Endothelial cell of umbilical vein (primary cell): ENCODE measurements around the gene MRPL27. TPM values are rescaled to one million over a fixed set of nuclear protein-coding genes. Genes with fewer than 3 reads are reported as not detected.

Experiments used
- BruUV-seq: library from RNA; stranded (reverse); fragments of 400-500 nt; replicated peaks from 2 replicates; lab custom pipeline; 2021; lab: Mats Ljungman, UMichigan
- CTCF ChIA-PET: fragments of 300-600, 350-600 bp; sonication (Branson Sonifier 250); formaldehyde crosslinking; loops from one replicate; lab custom pipeline; 2021; ENCODE audit warnings: antibody characterized with exemption, inconsistent platforms; lab: Charles Lee
- POLR2A ChIA-PET: fragments of 300-600, 350-600 bp; sonication (Branson Sonifier 250); formaldehyde crosslinking; loops from one replicate; lab custom pipeline; 2021; ENCODE audit warnings: antibody characterized with exemption, inconsistent platforms; lab: Charles Lee
- DNase-seq: peaks from one replicate; pipeline ENCODE4 v3.0.0-alpha.2; 2011; ENCODE audit warnings: low read depth, low spot score
- FAIRE-seq: peaks from 2 replicates; lab custom pipeline; 2011; peaks lifted over from hg19 to GRCh38; lab: Jason Lieb, UNC
- H2AFZ ChIP-seq: 2 replicates; pipeline ENCODE4 v1.6.0; 2012; ENCODE audit warnings: low read depth, low read length, control low read depth, inconsistent platforms
- H3K27ac ChIP-seq: 2 replicates; pipeline ENCODE4 v1.5.1; 2011; ENCODE audit warnings: low read depth, mild to moderate bottlenecking, control low read depth, low read length, moderate library complexity; ENCODE audit not compliant: insufficient read depth
- H3K27me3 ChIP-seq, 2 experiments: 2 replicates each; pipeline versions ENCODE4 v1.6.0 to v1.6.1; 2011; ENCODE audit warnings: low read length in 2 of 2, mixed read lengths in 1 of 2; ENCODE audit not compliant: control insufficient read depth in 2 of 2, insufficient read depth in 2 of 2
- H3K36me3 ChIP-seq, 2 experiments: 2 replicates in 1 of 2; 3 replicates in 1 of 2; pipeline ENCODE4 v1.5.1; 2011; ENCODE audit warnings: low read length in 2 of 2, mild to moderate bottlenecking in 1 of 2, moderate library complexity in 1 of 2; ENCODE audit not compliant: control insufficient read depth in 2 of 2, insufficient read depth in 2 of 2; ENCODE audit errors: extremely low read depth in 1 of 2
- H3K4me1 ChIP-seq: 3 replicates; pipeline ENCODE4 v1.5.1; 2011; ENCODE audit warnings: mild to moderate bottlenecking, low read length; ENCODE audit not compliant: control insufficient read depth, insufficient read depth; ENCODE audit errors: extremely low read depth
- H3K4me2 ChIP-seq: 2 replicates; pipeline ENCODE4 v1.6.1; 2011; ENCODE audit warnings: low read length, control low read depth, mixed read lengths; ENCODE audit not compliant: insufficient read depth
- H3K4me3 ChIP-seq, 3 experiments: fragments of 200-600 bp in 1 of 3; sonication (generic), shearing (Covaris generic) in 1 of 3; replicated peaks in 1 of 3; 2 replicates each; pipeline ENCODE4 v1.5.1; 2011 to 2016; ENCODE audit warnings: control low read depth in 3 of 3, low read length in 3 of 3, mild to moderate bottlenecking in 2 of 3, inconsistent platforms in 1 of 3, low read depth in 1 of 3, moderate library complexity in 1 of 3; ENCODE audit not compliant: insufficient read depth in 1 of 3
- H3K79me2 ChIP-seq: 2 replicates; pipeline ENCODE4 v1.6.0; 2012; ENCODE audit warnings: low read length, inconsistent platforms; ENCODE audit not compliant: control insufficient read depth, insufficient read depth
- H3K9ac ChIP-seq: replicated peaks from 2 replicates; pipeline ENCODE3; 2011; ENCODE audit warnings: low read length, control low read depth; ENCODE audit not compliant: insufficient read depth; ENCODE audit errors: extremely low read depth
- H3K9me1 ChIP-seq: replicated peaks from 3 replicates; pipeline ENCODE4 v1.6.0; 2011; ENCODE audit warnings: mild to moderate bottlenecking, low read length; ENCODE audit not compliant: control insufficient read depth, insufficient read depth; ENCODE audit errors: extremely low read depth
- H3K9me3 ChIP-seq: replicated peaks from 2 replicates; pipeline ENCODE4 v1.5.1; 2012; ENCODE audit warnings: low read length, inconsistent platforms; ENCODE audit not compliant: control insufficient read depth, insufficient read depth
- H4K20me1 ChIP-seq: replicated peaks from 2 replicates; pipeline ENCODE3; 2011; ENCODE audit warnings: mild to moderate bottlenecking, low read length; ENCODE audit not compliant: control insufficient read depth, insufficient read depth; ENCODE audit errors: extremely low read depth
- CTCF ChIP-seq, 2 donors: IDR thresholded peaks; 1 replicate in 1 of 2; 2 replicates in 1 of 2; pipeline ENCODE4 v1.5.1; 2011; ENCODE audit warnings: low read length in 2 of 2, mild to moderate bottlenecking in 2 of 2, moderate library complexity in 2 of 2, control low read depth in 1 of 2, inconsistent platforms in 1 of 2, low read depth in 1 of 2; ENCODE audit not compliant: insufficient read depth in 1 of 2; ENCODE audit errors: extremely low read depth in 1 of 2
- EZH2 ChIP-seq: IDR thresholded peaks from 2 replicates; pipeline ENCODE4 v1.6.1; 2012; ENCODE audit warnings: borderline replicate concordance, low read depth, mild to moderate bottlenecking, moderate library complexity, low read length, inconsistent platforms; ENCODE audit not compliant: severe bottlenecking
- FOS ChIP-seq: IDR thresholded peaks from 2 replicates; pipeline ENCODE4 v1.6.1; 2011; ENCODE audit warnings: mild to moderate bottlenecking, low read length, moderate library complexity, borderline replicate concordance; ENCODE audit not compliant: insufficient read depth
- GATA2 ChIP-seq: IDR thresholded peaks from 2 replicates; pipeline ENCODE4 v1.7.0; 2011; ENCODE audit warnings: low read depth, mild to moderate bottlenecking, moderate library complexity, mixed read lengths, low read length; ENCODE audit not compliant: insufficient read length, insufficient read depth
- JUN ChIP-seq: IDR thresholded peaks from 2 replicates; pipeline ENCODE4 v1.6.1; 2011; ENCODE audit warnings: borderline replicate concordance, low read depth; ENCODE audit not compliant: insufficient read length, insufficient read depth
- MAX ChIP-seq: IDR thresholded peaks from 2 replicates; pipeline ENCODE4 v1.6.1; 2011; ENCODE audit not compliant: insufficient read depth, insufficient read length
- MYC ChIP-seq: IDR thresholded peaks from one replicate; pipeline ENCODE4 v1.6.1; 2011; ENCODE audit warnings: mild to moderate bottlenecking, low read depth, low read length
- POLR2A ChIP-seq: IDR thresholded peaks from 2 replicates; pipeline ENCODE4 v1.6.1; 2012; ENCODE audit warnings: low read depth, mild to moderate bottlenecking, control low read depth, low read length
- POLR2AphosphoS5 ChIP-seq: IDR thresholded peaks from 2 replicates; pipeline ENCODE4 v1.6.1; 2012; ENCODE audit warnings: low read depth, mild to moderate bottlenecking, control low read depth, low read length, moderate library complexity; ENCODE audit not compliant: insufficient read depth
- dilution Hi-C: fragments of 300-500 bp; cut with MboI; formaldehyde crosslinking; loops from one replicate; pipeline ENCODE4 v1.15.0; 2019; ENCODE audit warnings: low sequenced_read_pairs; ENCODE audit not compliant: extremely low pct_ligation_motif_present
- intact Hi-C: fragments of 100-400 bp; cut with micrococcal nuclease; formaldehyde crosslinking; loops from one replicate; pipeline ENCODE4 v1.10.0; 2022
- polyA plus RNA-seq, 4 experiments: library from polyadenylated mRNA; depleted of rRNA in 3 of 4; stranded (reverse) in 3 of 4; unstranded in 1 of 4; fragments of >200 nt; gene quantifications; 2 replicates each; pipeline versions ENCODE4 v1.2.1 to v1.2.3, GENCODE V29; 2011 to 2012; ENCODE audit warnings: missing spikeins in 1 of 4
- total RNA-seq: library from RNA; stranded (reverse); gene quantifications from 2 replicates; pipeline ENCODE4 v1.2.3, GENCODE V29; 2021

Gene MRPL27
- total and polyA plus RNA-seq, 2 donors (not counting 3 experiments of a cell fraction or from before 2014, with no cell fraction given): 76.2 to 158 TPM

GRCh38 chr17:50322271-50322670 is 50.7 kb downstream of the MRPL27 start:
- Histone ChIP-seq H3K27ac (no peak overlapping the region), H3K4me2 (no peak overlapping the region), H3K79me2 (no peaks in the 10 kb centered on the region), H3K4me1 (no peaks in the 10 kb centered on the region), H4K20me1 (no peaks in the 10 kb centered on the region), H3K27me3 (peaks cover 12 to 20% of the 10 kb centered on the region in 2 experiments), H3K9ac (no peak overlapping the region), H3K9me3 (no peaks in the 10 kb centered on the region), H3K36me3 (no peaks in the 10 kb centered on the region), H3K4me3 (no peak overlapping the region), H2AFZ (no peak overlapping the region), H3K9me1 (no peaks in the 10 kb centered on the region)
- intact Hi-C loops (no loop called here), dilution Hi-C loops (no loop called here)
- ChIA-PET POLR2A (no interaction called here), CTCF (no interaction called here)
- TF ChIP-seq MYC: no peak
- TF ChIP-seq MAX: no peak
- no peak for TF ChIP-seq GATA2
- no peak for TF ChIP-seq POLR2AphosphoS5
- TF ChIP-seq CTCF (IDR thresholded peaks at IDR 0.05; ENCODE audit: extremely low read depth in 1 of 2, insufficient read depth in 1 of 2, low read depth in 1 of 2, low read length in 2 of 2): no peak
- TF ChIP-seq EZH2: no peak
- TF ChIP-seq FOS: no peak
- TF ChIP-seq POLR2A: no peak
- TF ChIP-seq JUN: no peak
- no peak for DNase-seq
- no peak for FAIRE-seq
- no TSS peak for BruUV-seq
